ENCODE data around the gene USP2. TPM values are rescaled to one million over a fixed set of nuclear protein-coding genes. Genes with fewer than 3 reads are reported as not detected.

Gene USP2
- total RNA-seq, 1 experiment from 2014 or later, result 14.4 TPM

GRCh38 chr11:119320776-119321524 is 60.5 kb downstream of the USP2 start:
- POLR2A ChIA-PET, result no interaction called here
- Histone ChIP-seq H3K4me3 (ENCODE audit: low read depth, low read length) (peak overlapping the region; percentile 39), H3K4me1 (peaks cover 26% of the 10 kb centered on the region), H3K27me3 (replicated peaks; ENCODE audit: control insufficient read depth, insufficient read depth, low read length) (no peaks in the 10 kb centered on the region), H3K9me3 (no peaks in the 10 kb centered on the region), H3K36me3 (ENCODE audit: control insufficient read depth, insufficient read depth, low read length) (no peaks in the 10 kb centered on the region)
- H3K4me1 Mint-ChIP-seq (ENCODE audit: low read depth, unreplicated experiment), result no peaks in the 10 kb centered on the region
- peak; percentile 42 to 50 for DNase-seq
- peaks cover 5% of the 10 kb centered on the region for H3K36me3 Mint-ChIP-seq (ENCODE audit: insufficient read depth, unreplicated experiment)
- TF ChIP-seq CTCF (IDR thresholded peaks at IDR 0.05; ENCODE audit: insufficient read depth in 1 of 2, low read depth in 1 of 2, low read length in 1 of 2, severe bottlenecking in 1 of 2, unreplicated experiment in 1 of 2), result peak in 1 of 2 experiments; percentile 15
- H3K4me3 Mint-ChIP-seq (ENCODE audit: unreplicated experiment), result peak overlapping the region; percentile 74
- no peaks in the 10 kb centered on the region for H3K27me3 Mint-ChIP-seq (ENCODE audit: insufficient read depth, unreplicated experiment)
- peak overlapping the region; percentile 25 for H3K27ac Mint-ChIP-seq (ENCODE audit: unreplicated experiment)
- H3K9me3 Mint-ChIP-seq (ENCODE audit: unreplicated experiment), result no peaks in the 10 kb centered on the region
- CTCF ChIA-PET, result interaction anchor here (0.6 to 4.1 kb wide), 6 partner anchors 18 to 253 kb away, joined by 3 to 51 read pairs (median 8); partner anchors contain the start of genes CBL, USP2 and VPS11
- intact Hi-C loops (cut with micrococcal nuclease; ENCODE audit: unreplicated experiment), result loop anchor here (1.0 to 2.0 kb wide), 5 partner anchors 13 to 154 kb away; partner anchors contain the start of genes RNF26 and USP2
- BruUV-seq (replicated peaks), result no TSS peak

- no peak for TF ChIP-seq CTCF (IDR thresholded peaks at IDR 0.05; ENCODE audit: insufficient read depth in 1 of 2, low read depth in 1 of 2, low read length in 1 of 2, severe bottlenecking in 1 of 2, unreplicated experiment in 1 of 2)
- H3K4me1 ChIP-seq, result peaks cover 32% of the 10 kb centered on the region
- no peaks in the 10 kb centered on the region for H3K4me1 Mint-ChIP-seq (ENCODE audit: low read depth, unreplicated experiment)
- H3K9me3 Mint-ChIP-seq (ENCODE audit: unreplicated experiment), result no peaks in the 10 kb centered on the region
- CTCF ChIA-PET, result interaction anchor here (1.0 to 3.1 kb wide), 4 partner anchors 18 to 114 kb away, joined by 7 to 51 read pairs (median 12); partner anchors contain the start of genes C1QTNF5, CBL and USP2
- H3K9me3 ChIP-seq, result no peaks in the 10 kb centered on the region
- H3K27me3 ChIP-seq (replicated peaks; ENCODE audit: control insufficient read depth, insufficient read depth, low read length), result peaks cover 5% of the 10 kb centered on the region
- peak; percentile 6 to 42 for DNase-seq
- H3K4me3 Mint-ChIP-seq (ENCODE audit: unreplicated experiment), result no peak overlapping the region
- POLR2A ChIA-PET, result no interaction called here
- BruUV-seq (replicated peaks), result no TSS peak
- no peak overlapping the region for H3K27ac Mint-ChIP-seq (ENCODE audit: unreplicated experiment)
- intact Hi-C loops (cut with micrococcal nuclease; ENCODE audit: unreplicated experiment), result loop anchor here (2.0 kb wide), 1 partner anchor 154 kb away; no protein-coding TSS in a partner anchor
- no peaks in the 10 kb centered on the region for H3K27me3 Mint-ChIP-seq (ENCODE audit: insufficient read depth, unreplicated experiment)
- no peak overlapping the region; the same call in 1 of the 2 replicates for H3K4me3 ChIP-seq (ENCODE audit: low read depth, low read length)
- H3K36me3 ChIP-seq (ENCODE audit: control insufficient read depth, insufficient read depth, low read length), result no peaks in the 10 kb centered on the region
- H3K36me3 Mint-ChIP-seq (ENCODE audit: insufficient read depth, unreplicated experiment), result peaks cover 5% of the 10 kb centered on the region
Observed at GRCh38 chr11:119320240-119320775, 61.2 kb downstream of the USP2 start.

GRCh38 chr11:119319700-119320239 is 61.7 kb downstream of the USP2 start:
- intact Hi-C loops (cut with micrococcal nuclease; ENCODE audit: unreplicated experiment), result loop anchor here (2.0 to 10.0 kb wide), 2 partner anchors 115 to 155 kb away; partner anchors contain the start of gene CBL
- no peaks in the 10 kb centered on the region for H3K36me3 ChIP-seq (ENCODE audit: control insufficient read depth, insufficient read depth, low read length)
- H3K4me3 Mint-ChIP-seq (ENCODE audit: unreplicated experiment), result no peak overlapping the region
- no peaks in the 10 kb centered on the region for H3K9me3 Mint-ChIP-seq (ENCODE audit: unreplicated experiment)
- H3K4me1 ChIP-seq, result peaks cover 38% of the 10 kb centered on the region
- no peak for TF ChIP-seq CTCF (IDR thresholded peaks at IDR 0.05; ENCODE audit: insufficient read depth in 1 of 2, low read depth in 1 of 2, low read length in 1 of 2, severe bottlenecking in 1 of 2, unreplicated experiment in 1 of 2)
- DNase-seq, result peak in 1 of 2 experiments; percentile 29
- ChIA-PET CTCF (interaction anchor here (2.3 to 2.5 kb wide), 2 partner anchors 21 to 61 kb away, joined by 7 to 14 read pairs; partner anchors contain the start of genes C1QTNF5 and USP2), POLR2A (no interaction called here)
- H3K4me1 Mint-ChIP-seq (ENCODE audit: low read depth, unreplicated experiment), result no peaks in the 10 kb centered on the region
- H3K36me3 Mint-ChIP-seq (ENCODE audit: insufficient read depth, unreplicated experiment), result peaks cover 5% of the 10 kb centered on the region
- H3K4me3 ChIP-seq (ENCODE audit: low read depth, low read length), result no peak overlapping the region
- no peaks in the 10 kb centered on the region for H3K27me3 Mint-ChIP-seq (ENCODE audit: insufficient read depth, unreplicated experiment)
- BruUV-seq (replicated peaks), result no TSS peak
- no peaks in the 10 kb centered on the region for H3K9me3 ChIP-seq
- no peak overlapping the region for H3K27ac Mint-ChIP-seq (ENCODE audit: unreplicated experiment)
- peaks cover 7% of the 10 kb centered on the region for H3K27me3 ChIP-seq (replicated peaks; ENCODE audit: control insufficient read depth, insufficient read depth, low read length)
